ENCODE data around the gene RYR1. TPM values are rescaled to one million over a fixed set of nuclear protein-coding genes. Genes with fewer than 3 reads are reported as not detected.
A peak's percentile ranks its signal among the peaks of the same experiment; 100 is the strongest.

RYR1 gene
- total RNA-seq, 1 donor from 2014 or later, result 0.65 TPM

DNA sequence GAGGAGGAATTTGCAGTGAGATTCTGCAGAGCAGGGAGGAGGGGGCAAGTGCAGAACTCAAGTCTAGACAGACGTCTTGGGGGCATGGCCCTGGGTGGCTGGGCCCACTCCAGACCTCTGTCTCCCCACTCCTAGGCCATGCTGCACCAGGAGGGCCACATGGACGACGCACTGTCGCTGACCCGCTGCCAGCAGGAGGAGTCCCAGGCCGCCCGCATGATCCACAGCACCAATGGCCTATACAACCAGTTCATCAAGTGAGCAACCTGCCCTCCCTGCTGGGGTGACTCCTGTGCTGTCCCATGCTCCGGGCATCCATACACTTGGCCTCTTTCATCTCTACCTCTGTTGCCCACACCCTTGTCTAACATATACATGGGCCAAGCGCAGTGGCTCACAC lies 18.1 kb downstream of the RYR1 start:
- Mint-ChIP-seq H3K9me3 (ENCODE audit: low read depth) (no peaks in the 10 kb centered on the region), H3K27ac (no peak overlapping the region), H3K27me3 (peaks cover 15% of the 10 kb centered on the region), H3K4me1 (ENCODE audit: low read depth) (no peaks in the 10 kb centered on the region), H3K36me3 (ENCODE audit: insufficient read depth) (no peaks in the 10 kb centered on the region), H3K4me3 (ENCODE audit: low read depth) (no peak overlapping the region)
- TF ChIP-seq, protein P1, sequence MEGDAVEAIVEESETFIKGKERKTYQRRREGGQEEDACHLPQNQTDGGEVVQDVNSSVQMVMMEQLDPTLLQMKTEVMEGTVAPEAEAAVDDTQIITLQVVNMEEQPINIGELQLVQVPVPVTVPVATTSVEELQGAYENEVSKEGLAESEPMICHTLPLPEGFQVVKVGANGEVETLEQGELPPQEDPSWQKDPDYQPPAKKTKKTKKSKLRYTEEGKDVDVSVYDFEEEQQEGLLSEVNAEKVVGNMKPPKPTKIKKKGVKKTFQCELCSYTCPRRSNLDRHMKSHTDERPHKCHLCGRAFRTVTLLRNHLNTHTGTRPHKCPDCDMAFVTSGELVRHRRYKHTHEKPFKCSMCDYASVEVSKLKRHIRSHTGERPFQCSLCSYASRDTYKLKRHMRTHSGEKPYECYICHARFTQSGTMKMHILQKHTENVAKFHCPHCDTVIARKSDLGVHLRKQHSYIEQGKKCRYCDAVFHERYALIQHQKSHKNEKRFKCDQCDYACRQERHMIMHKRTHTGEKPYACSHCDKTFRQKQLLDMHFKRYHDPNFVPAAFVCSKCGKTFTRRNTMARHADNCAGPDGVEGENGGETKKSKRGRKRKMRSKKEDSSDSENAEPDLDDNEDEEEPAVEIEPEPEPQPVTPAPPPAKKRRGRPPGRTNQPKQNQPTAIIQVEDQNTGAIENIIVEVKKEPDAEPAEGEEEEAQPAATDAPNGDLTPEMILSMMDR (IDR thresholded peaks at IDR 0.05; ENCODE audit: unreplicated experiment), result no peak
- no peak for DNase-seq (ENCODE audit: low spot score, unreplicated experiment)

DNA sequence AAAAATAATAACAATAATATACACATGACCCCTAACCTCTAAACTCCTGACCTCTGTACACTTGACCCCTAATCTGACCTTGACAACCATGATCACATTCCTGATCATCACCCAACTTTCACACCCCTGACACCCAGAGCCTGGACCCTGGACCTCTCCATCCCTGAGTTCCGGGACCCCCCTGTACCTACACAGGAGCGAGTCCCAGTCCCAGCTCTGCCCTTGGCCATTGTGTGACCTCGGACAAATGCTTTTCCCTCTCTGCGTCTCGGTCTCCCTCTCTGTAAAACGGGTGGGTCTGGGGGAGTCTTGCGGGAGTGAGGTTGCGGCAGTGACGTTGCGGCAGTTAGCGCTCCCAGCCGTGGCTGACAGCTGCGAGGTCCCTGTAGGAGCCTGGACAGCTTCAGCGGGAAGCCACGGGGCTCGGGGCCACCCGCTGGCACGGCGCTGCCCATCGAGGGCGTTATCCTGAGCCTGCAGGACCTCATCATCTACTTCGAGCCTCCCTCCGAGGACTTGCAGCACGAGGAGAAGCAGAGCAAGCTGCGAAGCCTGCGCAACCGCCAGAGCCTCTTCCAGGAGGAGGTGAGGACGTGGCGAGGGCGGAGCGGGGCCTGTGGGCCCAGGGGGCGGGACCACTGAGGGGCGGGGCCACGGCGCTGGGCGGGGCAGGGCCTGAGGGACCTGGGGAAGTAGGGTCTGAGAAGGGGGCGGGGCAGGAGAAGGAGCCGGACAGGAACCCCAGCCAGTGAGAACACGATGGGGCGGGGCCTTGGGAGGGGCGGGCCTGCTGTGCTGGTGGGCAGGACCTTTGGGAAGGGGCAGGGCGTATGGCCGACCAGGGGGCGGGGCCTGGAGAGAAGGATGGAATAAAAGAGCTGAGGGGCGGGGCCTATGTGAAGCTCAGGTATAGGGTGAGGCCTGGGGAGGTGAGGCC lies 19.2 kb downstream of the RYR1 start:
- TF ChIP-seq, protein P1 (IDR thresholded peaks at IDR 0.05; ENCODE audit: unreplicated experiment), result no peak
- Mint-ChIP-seq H3K36me3 (ENCODE audit: insufficient read depth) (no peaks in the 10 kb centered on the region), H3K9me3 (ENCODE audit: low read depth) (no peaks in the 10 kb centered on the region), H3K4me1 (ENCODE audit: low read depth) (no peaks in the 10 kb centered on the region), H3K4me3 (ENCODE audit: low read depth) (no peak overlapping the region), H3K27ac (no peak overlapping the region), H3K27me3 (peaks cover 20% of the 10 kb centered on the region)
- DNase-seq (ENCODE audit: low spot score, unreplicated experiment), result no peak

DNA sequence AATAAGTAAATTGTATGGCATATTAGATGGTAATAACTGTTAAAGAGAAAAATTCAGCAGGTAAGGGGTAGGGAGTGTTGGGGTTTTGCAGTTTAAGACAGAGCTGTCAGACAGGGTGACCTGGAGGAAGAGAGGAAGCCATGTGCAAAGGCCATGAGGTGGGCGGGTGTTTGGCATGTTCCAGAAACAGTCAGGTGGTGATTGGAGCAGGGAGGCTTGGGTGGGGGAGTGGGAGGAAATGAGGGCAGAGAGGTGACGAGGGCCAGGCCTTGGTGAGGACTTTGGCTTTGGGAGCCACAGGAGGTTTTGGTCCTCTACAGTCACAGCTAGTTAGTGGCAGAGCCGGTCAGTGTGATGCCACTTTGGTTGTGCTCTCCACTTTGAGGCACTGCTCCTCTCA lies 20.1 kb downstream of the RYR1 start:
- no peaks in the 10 kb centered on the region for H3K36me3 Mint-ChIP-seq (ENCODE audit: insufficient read depth)
- H3K4me3 Mint-ChIP-seq (ENCODE audit: low read depth), result no peak overlapping the region
- no peaks in the 10 kb centered on the region for H3K9me3 Mint-ChIP-seq (ENCODE audit: low read depth)
- no peak for DNase-seq (ENCODE audit: low spot score, unreplicated experiment)
- peaks cover 21% of the 10 kb centered on the region for H3K27me3 Mint-ChIP-seq
- TF ChIP-seq, protein P1 (IDR thresholded peaks at IDR 0.05; ENCODE audit: unreplicated experiment), result no peak
- no peaks in the 10 kb centered on the region for H3K4me1 Mint-ChIP-seq (ENCODE audit: low read depth)
- H3K27ac Mint-ChIP-seq, result no peak overlapping the region

DNA sequence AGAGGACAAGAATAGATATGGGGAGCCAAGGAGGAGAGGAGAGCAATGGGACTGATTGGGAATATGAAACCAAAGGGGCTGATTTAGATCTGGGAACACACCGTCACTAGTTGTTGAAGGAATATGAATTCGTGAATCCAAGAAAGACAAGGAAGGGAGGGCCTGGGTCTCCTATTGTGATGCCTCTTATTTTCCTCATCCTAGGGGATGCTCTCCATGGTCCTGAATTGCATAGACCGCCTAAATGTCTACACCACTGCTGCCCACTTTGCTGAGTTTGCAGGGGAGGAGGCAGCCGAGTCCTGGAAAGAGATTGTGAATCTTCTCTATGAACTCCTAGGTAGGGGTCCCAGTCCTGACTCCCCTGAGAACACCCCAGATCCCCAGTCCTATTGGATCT lies 21.5 kb downstream of the RYR1 start:
- Mint-ChIP-seq H3K27me3 (peaks cover 9% of the 10 kb centered on the region), H3K36me3 (ENCODE audit: insufficient read depth) (no peaks in the 10 kb centered on the region), H3K4me3 (ENCODE audit: low read depth) (no peak overlapping the region), H3K9me3 (ENCODE audit: low read depth) (no peaks in the 10 kb centered on the region), H3K4me1 (ENCODE audit: low read depth) (no peaks in the 10 kb centered on the region), H3K27ac (no peak overlapping the region)
- TF ChIP-seq, protein P1 (IDR thresholded peaks at IDR 0.05; ENCODE audit: unreplicated experiment), result no peak
- peak; percentile 38 for DNase-seq (ENCODE audit: low spot score, unreplicated experiment)

DNA sequence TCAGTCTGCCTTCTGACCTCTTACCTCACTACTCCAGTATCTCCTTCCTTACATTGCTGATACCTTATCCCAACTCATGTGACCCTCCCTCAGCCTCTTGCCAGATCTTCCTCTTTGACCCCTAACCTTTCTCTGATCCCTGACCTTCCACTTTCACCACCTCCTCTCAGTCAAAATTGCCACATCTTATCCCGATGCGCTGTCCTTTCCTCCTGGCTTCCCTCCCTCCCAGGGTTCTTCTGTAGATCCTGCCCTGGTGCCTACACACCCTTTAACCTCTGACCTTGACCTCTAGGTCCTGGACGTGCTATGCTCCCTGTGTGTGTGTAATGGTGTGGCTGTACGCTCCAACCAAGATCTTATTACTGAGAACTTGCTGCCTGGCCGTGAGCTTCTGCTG lies 23.7 kb downstream of the RYR1 start:
- H3K36me3 Mint-ChIP-seq (ENCODE audit: insufficient read depth), result no peaks in the 10 kb centered on the region

More for the DNA sequence above, 23.7 kb downstream of the RYR1 start:
- DNase-seq (ENCODE audit: low spot score, unreplicated experiment), result no peak
- H3K4me1 Mint-ChIP-seq (ENCODE audit: low read depth), result no peaks in the 10 kb centered on the region
- TF ChIP-seq, protein P1 (IDR thresholded peaks at IDR 0.05; ENCODE audit: unreplicated experiment), result no peak
- H3K4me3 Mint-ChIP-seq (ENCODE audit: low read depth), result no peak overlapping the region
- peaks cover 7% of the 10 kb centered on the region for H3K27me3 Mint-ChIP-seq
- H3K27ac Mint-ChIP-seq, result no peak overlapping the region
- H3K9me3 Mint-ChIP-seq (ENCODE audit: low read depth), result no peaks in the 10 kb centered on the region

Measured in progenitor cell of endocrine pancreas (in vitro differentiated cells).